HG02885 (cell line): ENCODE results near the gene CNBD2.
A peak's percentile ranks its signal among the peaks of the same experiment; 100 is the strongest.
"Not testable (repeated sequence)": the region's sequence is repeated elsewhere in the genome, so short reads cannot be mapped to it uniquely, and the experiment has no call there.

ENCODE experiments used
- ATAC-seq: cut with Tn5 transposase; IDR thresholded peaks from one replicate; pipeline ENCODE4 v1.9.1; 2021; ENCODE audit warnings: mild to moderate bottlenecking; ENCODE audit not compliant: unreplicated experiment, poor library complexity

The CNBD2 gene

GRCh38 chr20:35967979-35968640 is at the start of gene CNBD2:
CNBD2 (plus strand) TSS chr20:35968590; CDS start chr20:35968763, 173 bp downstream.
- ATAC-seq: no peak

GRCh38 chr20:35920523-35920922 is 47.9 kb upstream of the CNBD2 start:
- no peak for ATAC-seq

GRCh38 chr20:35929301-35929700 is 39.1 kb upstream of the CNBD2 start:
- no peak for ATAC-seq

- ATAC-seq: no peak
Measured at GRCh38 chr20:35934050-35934449, 34.3 kb upstream of the CNBD2 start.

- ATAC-seq: no peak
Measured at GRCh38 chr20:35939264-35939663, 29.1 kb upstream of the CNBD2 start.

GRCh38 chr20:35941620-35942019 is 26.8 kb upstream of the CNBD2 start:
- no peak for ATAC-seq

GRCh38 chr20:35942243-35942642 is 26.1 kb upstream of the CNBD2 start:
- no peak for ATAC-seq

- no peak for ATAC-seq
Measured at GRCh38 chr20:35947489-35947888, 20.9 kb upstream of the CNBD2 start.

GRCh38 chr20:35947907-35948306 is 20.5 kb upstream of the CNBD2 start:
- no peak for ATAC-seq

- no peak for ATAC-seq
Measured at GRCh38 chr20:35950093-35950492, 18.3 kb upstream of the CNBD2 start.

GRCh38 chr20:35952080-35952479 is 16.3 kb upstream of the CNBD2 start:
- not testable (repeated sequence) for ATAC-seq

GRCh38 chr20:35952480-35953386 is 15.7 kb upstream of the CNBD2 start:
- ATAC-seq: no peak

GRCh38 chr20:35953387-35954199 is 14.8 kb upstream of the CNBD2 start:
- ATAC-seq: peak; percentile 15

- ATAC-seq: peak; percentile 89
Measured at GRCh38 chr20:35954200-35954906, 14.0 kb upstream of the CNBD2 start, which contains the start of gene SCAND1. SCAND1 (minus strand) TSS chr20:35954502; CDS start chr20:35954284, 218 bp downstream.

GRCh38 chr20:35954907-35955251 is 13.5 kb upstream of the CNBD2 start:
- ATAC-seq: no peak

- no peak for ATAC-seq
Measured at GRCh38 chr20:35956616-35957015, 11.8 kb upstream of the CNBD2 start.

- ATAC-seq: not testable (repeated sequence)
Measured at GRCh38 chr20:35959291-35959690, 9.1 kb upstream of the CNBD2 start.

- no peak for ATAC-seq
Measured at GRCh38 chr20:35963878-35964277, 4.5 kb upstream of the CNBD2 start.

- no peak for ATAC-seq
Measured at GRCh38 chr20:35968930-35969329, 540 bp downstream of the CNBD2 start.

- ATAC-seq: no peak
Measured at GRCh38 chr20:35971981-35972380, 3.6 kb downstream of the CNBD2 start.
